PC-9 (cell line): ENCODE measurements around the gene RETN. TPM values are rescaled to one million over a fixed set of nuclear protein-coding genes. Genes with fewer than 3 reads are reported as not detected.
A peak's percentile ranks its signal among the peaks of the same experiment; 100 is the strongest.

ENCODE experiments used
- BruUV-seq: library from RNA; stranded (reverse); fragments of 400-500 nt; replicated peaks from 2 replicates; lab custom pipeline; 2021; lab: Mats Ljungman, UMichigan
- CTCF ChIA-PET: fragments of 300-600 bp; sonication (Branson Sonifier 250); formaldehyde crosslinking; loops from one replicate; lab custom pipeline; 2022; ENCODE audit warnings: antibody characterized with exemption; lab: Charles Lee
- POLR2A ChIA-PET: fragments of 300-600 bp; sonication (Branson Sonifier 250); formaldehyde crosslinking; loops from one replicate; lab custom pipeline; 2022; ENCODE audit warnings: antibody characterized with exemption; ENCODE audit not compliant: unreplicated experiment; lab: Charles Lee
- DNase-seq, 2 experiments: peaks; one replicate each; pipeline versions ENCODE4 v3.0.0 to v3.0.0-alpha.2; 2015 to 2022; ENCODE audit warnings: mixed read lengths in 1 of 2
- H2AFZ ChIP-seq: fragments of 200-600 bp; sonication (generic); 2 replicates; pipeline ENCODE4 v1.8.1; 2017; ENCODE audit warnings: antibody characterized with exemption
- H3F3A ChIP-seq: fragments of 200-600 bp; sonication (generic); 2 replicates; pipeline ENCODE4 v1.8.1; 2017; ENCODE audit warnings: antibody characterized with exemption, mild to moderate bottlenecking, low read depth; ENCODE audit not compliant: insufficient read depth
- H3K27ac ChIP-seq: fragments of 200-600 bp; sonication (generic); 2 replicates; pipeline ENCODE4 v1.6.1; 2016; ENCODE audit warnings: mixed run types
- H3K27me3 ChIP-seq: fragments of 200-600 bp; sonication (generic); 2 replicates; pipeline ENCODE4 v1.6.1; 2016; ENCODE audit warnings: low read depth, mixed run types; ENCODE audit not compliant: insufficient read depth
- H3K36me3 ChIP-seq: fragments of 200-600 bp; sonication (generic); 2 replicates; pipeline ENCODE4 v1.6.1; 2016; ENCODE audit warnings: low read depth, mixed run types
- H3K4me1 ChIP-seq: fragments of 200-600 bp; sonication (generic); replicated peaks from 2 replicates; pipeline ENCODE4 v1.6.1; 2016; ENCODE audit warnings: mixed run types; ENCODE audit not compliant: insufficient read depth
- H3K4me2 ChIP-seq: fragments of 200-600 bp; sonication (generic); 2 replicates; pipeline ENCODE4 v1.6.1; 2017; ENCODE audit warnings: mixed run types
- H3K4me3 ChIP-seq: fragments of 200-600 bp; sonication (generic); 2 replicates; pipeline ENCODE4 v1.6.1; 2016; ENCODE audit warnings: mixed run types
- H3K79me2 ChIP-seq: fragments of 200-600 bp; sonication (generic); 2 replicates; pipeline ENCODE4 v1.6.1; 2017; ENCODE audit warnings: low read depth, mixed run types
- H3K9me2 ChIP-seq: fragments of 200-600 bp; sonication (generic); 2 replicates; pipeline ENCODE4 v1.8.1; 2017; ENCODE audit warnings: mild to moderate bottlenecking; ENCODE audit not compliant: insufficient read depth
- H3K9me3 ChIP-seq: fragments of 200-600 bp; sonication (generic); 2 replicates; pipeline ENCODE4 v1.8.1; 2016; ENCODE audit warnings: low read depth; ENCODE audit not compliant: insufficient read depth
- H4K20me1 ChIP-seq: fragments of 200-600 bp; sonication (generic); 2 replicates; pipeline ENCODE4 v1.8.1; 2017; ENCODE audit not compliant: insufficient read depth
- CTCF ChIP-seq: fragments of 200-600 bp; sonication (generic); conservative IDR thresholded peaks from 2 replicates; pipeline ENCODE4 v1.6.1; 2017; ENCODE audit warnings: mixed run types, antibody characterized with exemption, mild to moderate bottlenecking, moderate library complexity
- EZH2 ChIP-seq: fragments of 200-600 bp; sonication (generic); IDR thresholded peaks from 2 replicates; pipeline ENCODE4 v1.8.0; 2017; ENCODE audit warnings: antibody characterized with exemption, low read depth
- intact Hi-C: fragments of 100-400 bp; cut with micrococcal nuclease; formaldehyde crosslinking; loops from one replicate; pipeline ENCODE4 v1.10.0; 2022; ENCODE audit not compliant: unreplicated experiment
- total RNA-seq: library from RNA; stranded (reverse); gene quantifications from 2 replicates; pipeline ENCODE4 v1.2.3, GENCODE V29; 2021

The RETN gene
- total RNA-seq, 1 experiment from 2014 or later, result not detected

- Histone ChIP-seq H3K4me1 (peaks cover 26% of the 10 kb centered on the region), H3K27ac (peak overlapping the region; percentile 22; the same call in 1 of the 2 replicates), H3K27me3 (no peaks in the 10 kb centered on the region), H3K4me3 (no peak overlapping the region), H3K9me2 (no peaks in the 10 kb centered on the region), H3K79me2 (no peaks in the 10 kb centered on the region), H3K9me3 (no peaks in the 10 kb centered on the region), H3K4me2 (peak overlapping the region; percentile 35; the same call in 1 of the 2 replicates), H3F3A (peaks cover 16% of the 10 kb centered on the region), H2AFZ (no peak overlapping the region), H3K36me3 (no peaks in the 10 kb centered on the region), H4K20me1 (no peaks in the 10 kb centered on the region)
- CTCF ChIA-PET, result no interaction called here
- intact Hi-C loops, result no loop called here
- POLR2A ChIA-PET, result interaction anchor here (0.5 to 0.6 kb wide), 2 partner anchors 35 to 102 kb away, joined by 3 to 6 read pairs; no protein-coding TSS in a partner anchor
- DNase-seq, result peak in 1 of 2 experiments; percentile 59
- no TSS peak for BruUV-seq
- TF ChIP-seq EZH2 (no peak), CTCF (no peak)
Observed at GRCh38 chr19:7654401-7654800, 14.4 kb upstream of the RETN start.

- ChIA-PET POLR2A (interaction anchor here (0.7 kb wide), 1 partner anchor 8 kb away, joined by 5 read pairs; no protein-coding TSS in a partner anchor), CTCF (interaction anchor here (0.6 kb wide), 1 partner anchor 88 kb away, joined by 5 read pairs; no protein-coding TSS in a partner anchor)
- no peak overlapping the region for H3K4me2 ChIP-seq
- TF ChIP-seq EZH2 (no peak), CTCF (no peak)
- peaks cover 26% of the 10 kb centered on the region for H3K4me1 ChIP-seq
- intact Hi-C loops, result no loop called here
- no peaks in the 10 kb centered on the region for H3K9me3 ChIP-seq
- BruUV-seq, result no TSS peak
- H3K9me2 ChIP-seq, result no peaks in the 10 kb centered on the region
- peaks cover 13% of the 10 kb centered on the region for H3F3A ChIP-seq
- H3K4me3 ChIP-seq, result no peak overlapping the region
- no peaks in the 10 kb centered on the region for H3K36me3 ChIP-seq
- 0 out of 2 replicates have a peak, but pooled peaks cover under 1% of the 10 kb centered on the region for H3K27me3 ChIP-seq
- H2AFZ ChIP-seq, result no peak overlapping the region
- no peak for DNase-seq
- no peaks in the 10 kb centered on the region for H4K20me1 ChIP-seq
- H3K27ac ChIP-seq, result no peak overlapping the region
- H3K79me2 ChIP-seq, result no peaks in the 10 kb centered on the region
Observed at GRCh38 chr19:7655581-7655980, 13.3 kb upstream of the RETN start.

GRCh38 chr19:7657131-7657751, 11.6 kb upstream of the RETN start:
- POLR2A ChIA-PET, result no interaction called here
- Histone ChIP-seq H4K20me1 (no peaks in the 10 kb centered on the region), H3K9me2 (no peaks in the 10 kb centered on the region), H3K9me3 (no peaks in the 10 kb centered on the region), H3K79me2 (no peaks in the 10 kb centered on the region), H3K36me3 (no peaks in the 10 kb centered on the region), H3K4me3 (no peak overlapping the region), H3K4me2 (0 out of 2 replicates have a peak overlapping the region, but pooled peaks have one; percentile 18), H3K4me1 (peaks cover 25% of the 10 kb centered on the region), H3F3A (peaks cover 13% of the 10 kb centered on the region), H3K27me3 (peaks cover 17% of the 10 kb centered on the region), H3K27ac (no peak overlapping the region), H2AFZ (no peak overlapping the region)
- peak in 1 of 2 experiments; percentile 61 for DNase-seq
- BruUV-seq, result no TSS peak
- no peak for TF ChIP-seq EZH2
- TF ChIP-seq CTCF, result no peak
- intact Hi-C loops, result no loop called here
- CTCF ChIA-PET, result interaction anchor here (0.6 to 0.7 kb wide), 4 partner anchors 24 to 142 kb away, joined by 3 to 14 read pairs (median 7); partner anchors contain the start of gene TRAPPC5
